Parathyroid adenoma (tissue), 2 donors: ENCODE data around the gene GAS7.

Experiments
- H2AFZ ChIP-seq: fragments of 300-600 bp; sonication (generic); one replicate; pipeline ENCODE4 v1.7.0; 2017; ENCODE audit warnings: antibody characterized with exemption, mild to moderate bottlenecking
- H3K27ac ChIP-seq: fragments of 300-600 bp; sonication (generic); one replicate; pipeline ENCODE4 v1.7.0; 2017
- H3K27me3 ChIP-seq: fragments of 300-600 bp; sonication (generic); one replicate; pipeline ENCODE4 v1.7.0; 2017; ENCODE audit warnings: low read length; ENCODE audit not compliant: control insufficient read depth, insufficient read depth
- H3K36me3 ChIP-seq: fragments of 300-600 bp; sonication (generic); one replicate; pipeline ENCODE4 v1.7.0; 2017; ENCODE audit warnings: low read length; ENCODE audit not compliant: control insufficient read depth, insufficient read depth
- H3K4me1 ChIP-seq: fragments of 300-600 bp; sonication (generic); one replicate; pipeline ENCODE4 v1.7.0; 2017; ENCODE audit warnings: control low read depth
- H3K4me2 ChIP-seq: fragments of 300-600 bp; sonication (generic); one replicate; pipeline ENCODE4 v1.7.0; 2017; ENCODE audit warnings: low read length
- H3K4me3 ChIP-seq: fragments of 300-600 bp; sonication (generic); one replicate; pipeline ENCODE4 v1.7.0; 2017; ENCODE audit warnings: low read depth, low read length
- H3K79me2 ChIP-seq: fragments of 300-600 bp; sonication (generic); one replicate; pipeline ENCODE4 v1.7.0; 2017; ENCODE audit warnings: control low read depth
- H3K9ac ChIP-seq: fragments of 300-600 bp; sonication (generic); one replicate; pipeline ENCODE4 v1.7.0; 2017; ENCODE audit warnings: mild to moderate bottlenecking
- H3K9me3 ChIP-seq: fragments of 300-600 bp; sonication (generic); one replicate; pipeline ENCODE4 v1.7.0; 2017; ENCODE audit warnings: low read length; ENCODE audit not compliant: control insufficient read depth
- CTCF ChIP-seq: fragments of 300-600 bp; sonication (generic); IDR thresholded peaks from one replicate; pipeline ENCODE4 v1.7.0; 2017; ENCODE audit warnings: antibody characterized with exemption, mild to moderate bottlenecking
- donor health status: primary hyperparathyroidism.

GAS7 gene

DNA sequence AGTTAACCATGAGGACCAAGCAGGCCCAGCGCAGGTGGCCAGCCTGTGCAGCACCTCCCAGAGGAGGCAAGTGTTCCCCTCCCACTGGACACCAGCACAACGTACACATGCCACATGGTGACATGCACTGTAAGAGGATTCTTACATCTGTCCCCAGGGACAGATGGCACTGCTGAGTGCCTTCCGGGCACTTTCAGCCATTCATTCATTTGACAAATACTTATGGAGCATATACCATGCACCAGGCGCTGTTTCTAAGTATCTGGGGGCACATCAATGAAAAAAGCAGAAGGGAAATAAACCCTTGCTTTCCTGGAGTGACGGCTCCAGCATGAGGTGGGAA, 79.6 kb downstream of the GAS7 start:
- H3K4me3 ChIP-seq: no peak overlapping the region
- no peaks in the 10 kb centered on the region for H3K79me2 ChIP-seq
- no peaks in the 10 kb centered on the region for H3K27me3 ChIP-seq
- H3K4me1 ChIP-seq: no peaks in the 10 kb centered on the region
- H3K9ac ChIP-seq: no peak overlapping the region
- no peak for TF ChIP-seq CTCF
- no peak overlapping the region for H2AFZ ChIP-seq
- H3K36me3 ChIP-seq: no peaks in the 10 kb centered on the region
- H3K9me3 ChIP-seq: no peaks in the 10 kb centered on the region
- H3K27ac ChIP-seq: no peak overlapping the region
- no peak overlapping the region for H3K4me2 ChIP-seq

GRCh38 chr17:10117581-10118001, 80.8 kb downstream of the GAS7 start:
- H3K36me3 ChIP-seq: no peaks in the 10 kb centered on the region
- no peaks in the 10 kb centered on the region for H3K79me2 ChIP-seq
- H2AFZ ChIP-seq: no peak overlapping the region
- no peak overlapping the region for H3K4me2 ChIP-seq
- H3K9me3 ChIP-seq: no peaks in the 10 kb centered on the region
- no peak overlapping the region for H3K4me3 ChIP-seq
- H3K27ac ChIP-seq: no peak overlapping the region
- H3K9ac ChIP-seq: no peak overlapping the region
- no peak for TF ChIP-seq CTCF
- H3K27me3 ChIP-seq: no peaks in the 10 kb centered on the region
- no peaks in the 10 kb centered on the region for H3K4me1 ChIP-seq

- TF ChIP-seq CTCF: no peak
- H3K4me3 ChIP-seq: no peak overlapping the region
- H3K9ac ChIP-seq: no peak overlapping the region
- no peaks in the 10 kb centered on the region for H3K4me1 ChIP-seq
- H3K27me3 ChIP-seq: no peaks in the 10 kb centered on the region
- H3K36me3 ChIP-seq: no peaks in the 10 kb centered on the region
- no peak overlapping the region for H3K27ac ChIP-seq
- no peak overlapping the region for H2AFZ ChIP-seq
- no peak overlapping the region for H3K4me2 ChIP-seq
- no peaks in the 10 kb centered on the region for H3K79me2 ChIP-seq
- no peaks in the 10 kb centered on the region for H3K9me3 ChIP-seq
These were observed 81.5 kb downstream of the GAS7 start for GRCh38 chr17:10116753-10117420.

GRCh38 chr17:10116267-10116666, 82.1 kb downstream of the GAS7 start:
- H3K27ac ChIP-seq: no peak overlapping the region
- no peak overlapping the region for H3K4me2 ChIP-seq
- H3K36me3 ChIP-seq: no peaks in the 10 kb centered on the region
- no peak overlapping the region for H2AFZ ChIP-seq
- TF ChIP-seq CTCF: no peak
- H3K79me2 ChIP-seq: no peaks in the 10 kb centered on the region
- no peaks in the 10 kb centered on the region for H3K4me1 ChIP-seq
- H3K4me3 ChIP-seq: no peak overlapping the region
- H3K9ac ChIP-seq: no peak overlapping the region
- no peaks in the 10 kb centered on the region for H3K9me3 ChIP-seq
- no peaks in the 10 kb centered on the region for H3K27me3 ChIP-seq

DNA sequence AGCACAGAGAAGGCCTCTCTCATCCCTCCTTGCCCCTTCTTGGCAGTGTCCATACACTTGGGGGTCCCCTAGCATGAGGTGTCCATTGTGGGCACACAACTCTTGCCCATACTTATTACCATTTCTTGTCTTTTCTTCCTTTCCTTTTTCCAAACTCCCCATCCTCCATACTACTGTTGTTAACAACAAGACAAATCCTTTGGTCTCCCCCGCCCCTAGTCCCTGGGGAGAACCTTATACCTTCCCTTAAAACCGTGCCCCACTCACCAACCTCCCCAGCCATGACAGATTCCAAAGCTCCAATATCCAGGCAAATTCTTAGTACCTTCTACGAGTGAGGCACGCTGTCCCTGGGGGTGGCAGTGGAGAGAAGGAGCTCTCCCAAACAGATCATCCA, 82.9 kb downstream of the GAS7 start:
- Histone ChIP-seq H3K4me3 (no peak overlapping the region), H3K9ac (no peak overlapping the region), H3K79me2 (no peaks in the 10 kb centered on the region), H3K27me3 (no peaks in the 10 kb centered on the region), H3K27ac (no peak overlapping the region), H3K4me2 (no peak overlapping the region), H3K36me3 (no peaks in the 10 kb centered on the region), H3K9me3 (no peaks in the 10 kb centered on the region), H3K4me1 (no peaks in the 10 kb centered on the region), H2AFZ (no peak overlapping the region)
- no peak for TF ChIP-seq CTCF
